Natural killer cell (primary cell): Measurements from ENCODE around the gene SETD1B. TPM values are rescaled to one million over a fixed set of nuclear protein-coding genes. Genes with fewer than 3 reads are reported as not detected.
"Not testable (repeated sequence)": the region's sequence is repeated elsewhere in the genome, so short reads cannot be mapped to it uniquely, and the experiment has no call there.

Experiments used
- ATAC-seq, 3 donors: fragments of 150-1000 bp in 2 of 3; fragments of 200-7000 bp in 1 of 3; cut with Tn5 transposase; 1 replicate in 1 of 3; 2 replicates in 2 of 3; pipeline ENCODE4 v1.10.0; 2021; ENCODE audit warnings: mild to moderate bottlenecking in 2 of 3, moderate library complexity in 2 of 3
- DNase-seq, 2 donors: peaks; one replicate each; pipeline versions ENCODE4 v3.0.0 to v3.0.0-alpha.2; 2013 to 2021; ENCODE audit warnings: mixed read lengths in 1 of 2
- H3K27ac ChIP-seq: one replicate; pipeline ENCODE4 v1.5.1; 2013; ENCODE audit warnings: mild to moderate bottlenecking, low read length
- H3K27me3 ChIP-seq: one replicate; pipeline ENCODE4 v1.6.1; 2013; ENCODE audit warnings: low read length; ENCODE audit not compliant: control insufficient read depth, insufficient read depth
- H3K36me3 ChIP-seq: one replicate; pipeline ENCODE4 v1.6.1; 2013; ENCODE audit warnings: low read length; ENCODE audit not compliant: control insufficient read depth, insufficient read depth
- H3K4me1 ChIP-seq: one replicate; pipeline ENCODE4 v1.6.1; 2013; ENCODE audit warnings: low read length; ENCODE audit not compliant: control insufficient read depth, insufficient read depth
- H3K4me3 ChIP-seq: one replicate; pipeline ENCODE4 v1.5.1; 2013; ENCODE audit warnings: low read length
- H3K9me3 ChIP-seq: one replicate; pipeline ENCODE4 v1.6.1; 2013; ENCODE audit warnings: low read length; ENCODE audit not compliant: control insufficient read depth, insufficient read depth
- H3K27ac Mint-ChIP-seq, 2 donors: one replicate each; pipeline ENCODE4 v1.8.0; 2022; ENCODE audit warnings: mild to moderate bottlenecking in 2 of 2, mixed read lengths in 2 of 2, moderate library complexity in 1 of 2
- H3K27me3 Mint-ChIP-seq, 2 donors: one replicate each; pipeline ENCODE4 v1.8.0; 2022; ENCODE audit warnings: low read depth in 2 of 2, mixed read lengths in 2 of 2
- H3K36me3 Mint-ChIP-seq: one replicate; pipeline ENCODE4 v1.8.0; 2022; ENCODE audit warnings: mixed read lengths
- H3K4me1 Mint-ChIP-seq, 2 donors: one replicate each; pipeline ENCODE4 v1.8.0; 2022; ENCODE audit warnings: mixed read lengths in 2 of 2
- H3K4me3 Mint-ChIP-seq: one replicate; pipeline ENCODE4 v1.8.0; 2022; ENCODE audit warnings: mild to moderate bottlenecking, moderate library complexity, mixed read lengths
- H3K9me3 Mint-ChIP-seq, 2 donors: one replicate each; pipeline ENCODE4 v1.8.0; 2022; ENCODE audit warnings: mixed read lengths in 2 of 2
- CTCF ChIP-seq: fragments of 200-600 bp; IDR thresholded peaks from one replicate; pipeline ENCODE4 v1.8.0; 2022; ENCODE audit warnings: antibody characterized with exemption
- WGBS: methylation state at CpG from one replicate; pipeline ENCODE4 v1.1.7; 2013; ENCODE audit warnings: missing lambda C conversion rate; ENCODE audit not compliant: insufficient coverage; 5-methylcytosine and 5-hydroxymethylcytosine counted together
- intact Hi-C: fragments of 100-400 bp; cut with micrococcal nuclease; formaldehyde crosslinking; loops from one replicate; pipeline ENCODE4 v1.14.2; 2022
- total RNA-seq, 4 donors: library from RNA; stranded (reverse); fragments of 120-200 nt in 1 of 4; gene quantifications; one replicate each; pipeline versions ENCODE4 v1.2.3 to v1.2.4, GENCODE V29; 2013 to 2022

SETD1B gene
- total RNA-seq: 10 to 100 TPM; 55.1 to 57.5 (median 56.2) TPM
- 9.2 TPM for total RNA-seq (2013)

GRCh38 chr12:121803861-121804416 lies at the start of gene SETD1B:
Gene SETD1B, plus strand, starts transcription at chr12:121804009. Its CDS starts 729 bp downstream, at chr12:121804738.
- intact Hi-C loops: loop anchor here (2.0 to 5.0 kb wide), 4 partner anchors 15 to 698 kb away; partner anchors contain the start of genes ORAI1, PSMD9 and ZCCHC8
- Histone ChIP-seq H3K4me1 (peaks cover 54% of the 10 kb centered on the region), H3K27me3 (no peaks in the 10 kb centered on the region), H3K4me3 (peak within 1 kb of the TSS; percentile 59), H3K9me3 (no peaks in the 10 kb centered on the region), H3K27ac (peak within 1 kb of the TSS; percentile 97), H3K36me3 (peaks cover 29% of the 10 kb centered on the region)
- DNase-seq (peak; percentile 54 to 77), ATAC-seq (peak in 1 of 3 donors; percentile 7)
- no peaks in the 10 kb centered on the region for H3K27me3 Mint-ChIP-seq
- peak within 1 kb of the TSS; percentile 100 for H3K27ac Mint-ChIP-seq
- peak within 1 kb of the TSS; percentile 100 for H3K4me3 Mint-ChIP-seq
- under 1% methylated on average over 74 of the region's 74 CpGs for WGBS
- H3K36me3 Mint-ChIP-seq: no peaks in the 10 kb centered on the region
- no peaks in the 10 kb centered on the region for H3K9me3 Mint-ChIP-seq
- no peak for TF ChIP-seq CTCF
- H3K4me1 Mint-ChIP-seq: peaks cover 35 to 50% of the 10 kb centered on the region in 2 donors

- Mint-ChIP-seq H3K4me1 (peaks cover 9 to 28% of the 10 kb centered on the region in 2 donors), H3K27me3 (no peaks in the 10 kb centered on the region), H3K4me3 (no peak overlapping the region), H3K36me3 (no peaks in the 10 kb centered on the region), H3K9me3 (no peaks in the 10 kb centered on the region), H3K27ac (peak overlapping the region in 1 of 2 donors; percentile 2)
- intact Hi-C loops: no loop called here
- Histone ChIP-seq H3K27ac (no peak overlapping the region), H3K27me3 (no peaks in the 10 kb centered on the region), H3K4me1 (peaks cover 18% of the 10 kb centered on the region), H3K4me3 (no peak overlapping the region), H3K36me3 (no peaks in the 10 kb centered on the region), H3K9me3 (peaks cover 6% of the 10 kb centered on the region)
- DNase-seq: no peak
- WGBS: 97% methylated on average over 11 of the region's 11 CpGs
- TF ChIP-seq CTCF: no peak
- ATAC-seq: no peak
These were observed 49.0 kb upstream of the SETD1B start for GRCh38 chr12:121754836-121755235.

- H3K27me3 Mint-ChIP-seq: no peaks in the 10 kb centered on the region
- H3K9me3 Mint-ChIP-seq: no peaks in the 10 kb centered on the region
- Histone ChIP-seq H3K27me3 (no peaks in the 10 kb centered on the region), H3K9me3 (no peaks in the 10 kb centered on the region), H3K4me1 (peaks cover 18% of the 10 kb centered on the region), H3K4me3 (no peak overlapping the region), H3K36me3 (no peaks in the 10 kb centered on the region), H3K27ac (no peak overlapping the region)
- H3K4me3 Mint-ChIP-seq: no peak overlapping the region
- peak overlapping the region in 1 of 2 donors; percentile 2 for H3K27ac Mint-ChIP-seq
- no peaks in the 10 kb centered on the region for H3K36me3 Mint-ChIP-seq
- WGBS: 97% methylated on average over 3 of the region's 3 CpGs
- no peak for DNase-seq
- TF ChIP-seq CTCF: no peak
- no peak for ATAC-seq
- intact Hi-C loops: no loop called here
- peaks cover 9 to 28% of the 10 kb centered on the region in 2 donors for H3K4me1 Mint-ChIP-seq
These were observed 48.2 kb upstream of the SETD1B start for GRCh38 chr12:121755591-121755990.

- H3K27ac Mint-ChIP-seq, H3K9me3 Mint-ChIP-seq, H3K27ac ChIP-seq, H3K27me3 ChIP-seq, H3K4me3 Mint-ChIP-seq, H3K27me3 Mint-ChIP-seq, DNase-seq, H3K36me3 ChIP-seq, intact Hi-C loops, H3K4me3 ChIP-seq, H3K36me3 Mint-ChIP-seq, ATAC-seq, H3K9me3 ChIP-seq: not testable (repeated sequence)
- 82% methylated on average over 22 of the region's 22 CpGs for WGBS
- peaks cover 9 to 32% of the 10 kb centered on the region in 2 donors for H3K4me1 Mint-ChIP-seq
- peaks cover 18% of the 10 kb centered on the region for H3K4me1 ChIP-seq
These were observed 45.3 kb upstream of the SETD1B start for GRCh38 chr12:121758536-121758935.
